HEK293T (cell line): Measurements from ENCODE around the gene PNPLA4.

ENCODE experiments used
- FOXM1 ChIP-seq: fragments of 450-650 bp; IDR thresholded peaks from 2 replicates; pipeline ENCODE4 v1.6.1; 2017; ENCODE audit warnings: mild to moderate bottlenecking, borderline replicate concordance
- LEF1 ChIP-seq: fragments of 450-650 bp; IDR thresholded peaks from 2 replicates; pipeline ENCODE4 v1.6.1; 2017; ENCODE audit warnings: mild to moderate bottlenecking, borderline replicate concordance
- PKNOX1 ChIP-seq: fragments of 450-650 bp; IDR thresholded peaks from 2 replicates; pipeline ENCODE4 v1.6.1; 2016

- no peak for TF ChIP-seq FOXM1
- no peak for TF ChIP-seq LEF1
- TF ChIP-seq PKNOX1, result no peak
These were observed 37.5 kb downstream of the PNPLA4 start for GRCh38 chrX:7889680-7890079.
